HG03045 (cell line): ENCODE results near the gene CACNA1C.

ENCODE experiments used
- ATAC-seq: cut with Tn5 transposase; IDR thresholded peaks from one replicate; pipeline ENCODE4 v1.9.1; 2021; ENCODE audit warnings: mild to moderate bottlenecking, moderate library complexity; ENCODE audit not compliant: unreplicated experiment

Gene CACNA1C

GRCh38 chr12:2648406-2648805 is 595.6 kb downstream of the CACNA1C start:
- no peak for ATAC-seq

GRCh38 chr12:2649201-2650030 is 596.6 kb downstream of the CACNA1C start:
- ATAC-seq, result no peak

- no peak for ATAC-seq
Measured at GRCh38 chr12:2650261-2651067, 597.7 kb downstream of the CACNA1C start.

GRCh38 chr12:2651068-2651965 is 598.5 kb downstream of the CACNA1C start:
- no peak for ATAC-seq

- ATAC-seq, result no peak
Measured at GRCh38 chr12:2652011-2652400, 599.2 kb downstream of the CACNA1C start.

- no peak for ATAC-seq
Measured at GRCh38 chr12:2652401-2653081, 599.8 kb downstream of the CACNA1C start.

- ATAC-seq, result no peak
Measured at GRCh38 chr12:2653461-2653965, 600.7 kb downstream of the CACNA1C start.

GRCh38 chr12:2654311-2654710 is 601.5 kb downstream of the CACNA1C start:
- ATAC-seq, result no peak

- ATAC-seq, result no peak
Measured at GRCh38 chr12:2654741-2655140, 602.0 kb downstream of the CACNA1C start.

GRCh38 chr12:2662524-2662923 is 609.7 kb downstream of the CACNA1C start:
- ATAC-seq, result no peak

- no peak for ATAC-seq
Measured at GRCh38 chr12:2664721-2665577, 612.2 kb downstream of the CACNA1C start.

- no peak for ATAC-seq
Measured at GRCh38 chr12:2666411-2666810, 613.6 kb downstream of the CACNA1C start.

- no peak for ATAC-seq
Measured at GRCh38 chr12:2666846-2667245, 614.1 kb downstream of the CACNA1C start.

GRCh38 chr12:2667716-2668440 is 615.1 kb downstream of the CACNA1C start:
- ATAC-seq, result no peak

- no peak for ATAC-seq
Measured at GRCh38 chr12:2668816-2669215, 616.0 kb downstream of the CACNA1C start.

GRCh38 chr12:2669560-2669959 is 616.8 kb downstream of the CACNA1C start:
- ATAC-seq, result no peak

- no peak for ATAC-seq
Measured at GRCh38 chr12:2672863-2673262, 620.1 kb downstream of the CACNA1C start.

- no peak for ATAC-seq
Measured at GRCh38 chr12:2673966-2674810, 621.4 kb downstream of the CACNA1C start.
